HUES6 (cell line): Measurements from ENCODE around the gene DNASE1L2.
"Not testable (repeated sequence)": the region's sequence is repeated elsewhere in the genome, so short reads cannot be mapped to it uniquely, and the experiment has no call there.

Experiments used
- H3K27ac ChIP-seq: 2 replicates; pipeline ENCODE4 v1.7.0; 2013; ENCODE audit warnings: low read depth, mild to moderate bottlenecking, low read length, inconsistent platforms
- H3K27me3 ChIP-seq: 2 replicates; pipeline ENCODE4 v1.6.1; 2013; ENCODE audit warnings: low read length; ENCODE audit not compliant: control insufficient read depth, insufficient read depth
- H3K36me3 ChIP-seq: 2 replicates; pipeline ENCODE4 v1.6.1; 2013; ENCODE audit warnings: low read length; ENCODE audit not compliant: control insufficient read depth, insufficient read depth
- H3K4me1 ChIP-seq: 2 replicates; pipeline ENCODE4 v1.6.1; 2013; ENCODE audit warnings: low read length; ENCODE audit not compliant: control insufficient read depth, insufficient read depth
- H3K4me3 ChIP-seq: 2 replicates; pipeline ENCODE4 v1.5.1; 2013; ENCODE audit warnings: low read depth, low read length
- H3K9ac ChIP-seq: one replicate; pipeline ENCODE4 v1.6.1; 2013; ENCODE audit warnings: mild to moderate bottlenecking, low read length
- H3K9me3 ChIP-seq: 2 replicates; pipeline ENCODE4 v1.6.1; 2013; ENCODE audit warnings: low read depth, low read length; ENCODE audit not compliant: control insufficient read depth, insufficient read depth

DNASE1L2 gene

DNA sequence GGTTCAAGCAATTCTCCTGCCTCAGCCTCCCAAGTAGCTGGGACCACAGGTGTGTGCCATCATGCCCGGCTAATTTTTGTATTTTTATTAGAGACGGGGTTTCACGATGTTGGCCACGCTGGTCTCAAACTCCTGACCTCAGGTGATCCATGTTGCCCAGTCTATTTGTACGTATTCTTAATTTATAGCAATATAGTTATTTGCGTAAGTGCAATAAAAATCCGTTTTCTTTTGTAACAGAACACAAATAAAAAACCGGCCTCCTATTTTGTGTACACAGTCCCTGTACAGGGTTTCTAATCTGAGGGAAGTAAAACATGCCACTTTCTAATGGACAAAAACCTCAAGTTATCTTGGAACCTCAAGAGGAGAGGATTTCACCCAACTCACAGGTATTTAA lies 24.0 kb downstream of the DNASE1L2 start:
- Histone ChIP-seq H3K4me3 (no peak overlapping the region), H3K27ac (no peak overlapping the region), H3K9ac (no peak overlapping the region), H3K36me3 (peaks cover 99% of the 10 kb centered on the region), H3K27me3 (no peaks in the 10 kb centered on the region), H3K9me3 (no peaks in the 10 kb centered on the region), H3K4me1 (no peaks in the 10 kb centered on the region)

DNA sequence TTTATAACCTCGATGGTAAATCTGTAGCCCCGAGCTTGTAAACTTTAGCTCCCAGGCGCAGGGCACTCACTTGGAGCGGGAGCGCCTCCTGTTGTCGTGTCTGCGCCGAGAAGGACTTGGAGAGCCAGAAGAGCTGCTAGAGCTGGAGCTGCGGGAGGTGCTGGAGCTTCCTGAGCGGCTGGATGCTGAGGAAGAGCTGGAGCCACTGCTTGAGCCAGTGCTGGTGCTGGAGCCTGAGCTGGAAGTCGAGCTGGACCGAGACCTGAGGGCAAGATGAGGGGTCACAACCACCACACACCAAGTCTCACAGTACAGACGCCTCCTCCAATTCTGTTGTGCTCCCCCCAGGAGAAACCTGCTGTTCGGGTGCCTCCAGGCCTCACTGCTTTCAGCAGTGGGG lies 26.8 kb downstream of the DNASE1L2 start:
- H3K27ac ChIP-seq, H3K9me3 ChIP-seq, H3K27me3 ChIP-seq, H3K9ac ChIP-seq, H3K4me1 ChIP-seq, H3K4me3 ChIP-seq: not testable (repeated sequence)
- H3K36me3 ChIP-seq, result peaks cover 76% of the 10 kb centered on the region

DNA sequence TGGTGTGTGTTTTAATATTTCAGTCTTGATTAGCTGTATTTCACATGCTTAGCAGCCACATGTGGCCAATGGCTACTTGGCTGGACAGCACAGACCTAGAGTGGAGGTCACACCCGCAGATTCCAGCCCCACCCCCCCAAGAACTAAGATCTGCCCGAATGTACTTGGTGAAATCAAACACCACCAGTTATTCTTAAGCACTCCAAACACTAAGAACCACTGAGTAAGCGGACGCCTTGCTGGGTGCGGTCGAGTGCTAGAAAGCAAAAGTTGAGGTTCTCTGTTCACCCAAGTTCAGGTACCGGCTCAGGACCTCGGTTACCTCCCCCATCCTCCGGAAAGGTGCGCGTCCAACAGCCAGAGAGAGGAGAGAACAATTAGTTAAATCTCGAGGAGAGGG lies 30.6 kb downstream of the DNASE1L2 start:
- H3K36me3 ChIP-seq, result peaks cover 38% of the 10 kb centered on the region
- H3K4me3 ChIP-seq, result peak overlapping the region; percentile 94
- H3K9ac ChIP-seq, result peak overlapping the region; percentile 93
- peak overlapping the region; percentile 96; the same call in 1 of the 2 replicates for H3K27ac ChIP-seq
- H3K9me3 ChIP-seq, H3K27me3 ChIP-seq, H3K4me1 ChIP-seq: not testable (repeated sequence)

DNA sequence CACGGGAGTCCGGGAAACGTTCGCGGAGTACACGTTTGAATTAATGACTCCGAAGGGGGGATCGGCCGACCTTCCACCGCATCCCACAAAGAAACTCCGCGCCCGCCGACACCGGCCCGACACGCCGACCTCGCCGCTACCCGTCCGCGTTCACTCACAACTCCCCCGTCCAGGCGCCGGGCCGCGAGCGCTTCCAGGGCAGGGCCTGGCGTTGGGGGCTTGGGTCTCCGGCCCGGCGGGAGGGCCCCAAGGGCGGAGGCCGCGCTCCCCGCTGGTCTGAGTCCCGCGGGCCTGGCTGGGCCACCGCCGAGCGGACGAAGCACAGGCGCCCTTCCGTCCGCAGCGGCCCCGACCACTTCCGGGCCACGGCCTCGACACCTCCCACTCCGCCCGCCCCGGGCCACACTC lies 31.3 kb downstream of the DNASE1L2 start:
- H3K4me1 ChIP-seq, H3K9me3 ChIP-seq, H3K27me3 ChIP-seq: not testable (repeated sequence)
- Histone ChIP-seq H3K27ac (peak overlapping the region; percentile 96), H3K4me3 (peak overlapping the region; percentile 94), H3K36me3 (peaks cover 32% of the 10 kb centered on the region), H3K9ac (peak overlapping the region; percentile 93)

DNA sequence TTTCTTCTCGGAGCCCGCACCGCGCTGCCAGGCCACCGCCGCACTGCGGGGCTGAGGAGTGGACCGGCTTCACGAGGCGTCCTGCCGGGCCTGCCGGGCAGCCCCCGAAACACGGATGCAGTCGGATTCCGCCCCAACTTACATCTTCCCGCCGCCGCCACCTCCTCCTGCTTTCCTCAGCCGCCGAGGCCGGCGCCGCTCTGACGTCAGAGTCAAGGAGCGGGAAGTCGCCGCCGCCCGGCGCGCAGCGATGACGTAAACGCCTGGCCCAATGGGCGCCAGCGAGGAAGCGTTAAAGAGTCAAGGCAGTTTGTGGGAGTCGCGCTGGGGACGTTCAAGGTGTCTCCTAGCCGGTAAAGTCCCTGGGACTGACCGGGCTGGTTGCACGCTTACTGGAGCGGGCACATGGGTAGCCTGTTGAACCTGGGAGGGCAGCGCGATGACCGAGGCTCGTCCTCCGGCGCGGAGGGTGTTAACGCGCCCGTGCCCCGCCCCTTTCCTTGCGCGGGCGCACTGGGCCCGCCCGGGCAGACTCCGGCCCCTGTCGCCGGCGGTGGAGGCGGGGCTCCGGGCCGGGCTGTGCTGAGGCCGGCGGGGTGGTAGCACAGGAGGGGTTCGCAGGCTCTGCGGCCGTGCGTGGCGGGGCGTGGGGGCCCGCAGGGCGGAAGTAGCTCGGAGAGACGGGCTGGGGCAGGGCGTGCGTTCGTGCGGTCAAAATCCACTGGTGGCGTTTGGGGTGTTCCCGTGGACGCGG lies 31.8 kb downstream of the DNASE1L2 start, which contains the start of gene RNPS1:
TSS of gene RNPS1 (minus strand) at position 214 of the 754 bp plus-strand sequence. CDS start 3,483 bp downstream, outside the sequence.
- no peaks in the 10 kb centered on the region for H3K27me3 ChIP-seq
- H3K36me3 ChIP-seq, result peaks cover 26% of the 10 kb centered on the region
- no peaks in the 10 kb centered on the region for H3K9me3 ChIP-seq
- H3K27ac ChIP-seq, result peak within 1 kb of the TSS; percentile 96
- peak within 1 kb of the TSS; percentile 94 for H3K4me3 ChIP-seq
- H3K9ac ChIP-seq, result peak within 1 kb of the TSS; percentile 93
- peaks cover 7% of the 10 kb centered on the region; the same call in 1 of the 2 replicates for H3K4me1 ChIP-seq

DNA sequence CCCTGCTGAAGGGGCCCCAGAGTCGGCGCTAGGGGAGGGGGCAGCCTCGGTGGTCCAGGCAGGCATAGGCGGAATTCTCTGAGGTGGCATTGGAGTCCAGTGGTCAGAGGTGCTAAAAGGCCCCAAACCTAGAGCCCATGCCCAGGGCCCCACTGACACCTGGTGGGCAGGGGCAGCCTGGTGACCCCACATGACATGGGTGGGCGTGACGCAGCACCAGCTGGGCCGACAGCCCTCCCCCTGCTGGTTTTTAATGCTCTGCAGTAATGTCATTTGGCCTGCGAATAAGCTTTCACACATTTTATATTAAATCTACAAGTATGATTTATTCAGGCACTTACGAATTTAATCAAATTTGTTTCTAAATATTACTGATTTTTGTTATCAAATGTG lies 33.8 kb downstream of the DNASE1L2 start:
- no peak overlapping the region for H3K4me3 ChIP-seq
- peaks cover 7% of the 10 kb centered on the region; the same call in 1 of the 2 replicates for H3K4me1 ChIP-seq
- H3K9ac ChIP-seq, result no peak overlapping the region

DNA sequence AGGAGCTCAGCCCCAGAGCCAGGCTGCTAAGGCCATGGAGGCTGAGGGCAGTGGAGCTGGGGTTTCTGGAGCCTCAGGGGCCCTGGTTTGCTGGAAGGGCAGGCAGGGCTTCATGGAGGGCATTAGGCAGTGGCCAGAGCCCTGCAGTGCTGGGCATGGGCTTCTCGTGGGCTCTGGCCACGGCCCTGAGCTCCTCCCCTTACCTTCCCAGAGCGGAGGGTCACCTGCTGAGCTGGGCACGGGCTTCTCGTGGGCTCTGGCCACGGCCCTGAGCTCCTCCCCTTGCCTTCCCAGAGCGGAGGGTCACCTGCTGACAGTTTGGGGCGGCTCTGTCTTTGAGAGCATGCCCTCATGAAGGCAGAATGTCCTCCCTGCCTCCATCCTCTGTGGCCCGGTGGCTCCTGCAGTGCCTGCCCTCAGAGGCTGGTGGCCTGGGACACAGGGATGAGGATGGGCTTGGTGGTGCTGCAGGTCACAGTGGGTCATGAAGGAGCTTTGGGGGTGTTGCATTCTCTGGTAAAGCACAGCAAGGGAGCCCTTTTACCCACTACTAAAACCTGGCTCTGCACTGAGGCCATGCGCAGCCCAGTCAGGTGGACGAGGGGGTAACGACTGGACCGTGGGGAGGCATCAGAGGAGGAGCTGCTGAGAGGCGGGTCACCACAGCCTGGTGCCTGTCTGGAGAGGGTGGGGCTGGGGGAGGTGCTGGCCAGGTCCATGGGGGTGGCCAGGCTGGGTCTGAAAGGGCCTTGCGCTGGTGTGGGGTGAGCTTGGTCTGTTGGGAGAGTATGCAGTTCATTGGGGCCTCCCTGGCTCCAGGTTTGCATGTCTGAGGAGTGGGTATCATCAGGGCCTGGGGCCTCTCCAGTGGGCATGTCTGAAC lies 34.6 kb downstream of the DNASE1L2 start:
- no peaks in the 10 kb centered on the region for H3K9me3 ChIP-seq
- no peak overlapping the region for H3K27ac ChIP-seq
- peaks cover 5% of the 10 kb centered on the region for H3K36me3 ChIP-seq
- no peak overlapping the region for H3K9ac ChIP-seq
- peaks cover 7% of the 10 kb centered on the region; the same call in 1 of the 2 replicates for H3K4me1 ChIP-seq
- H3K4me3 ChIP-seq, result no peak overlapping the region
- no peaks in the 10 kb centered on the region for H3K27me3 ChIP-seq

More for the DNA sequence above, 33.8 kb downstream of the DNASE1L2 start:
- Histone ChIP-seq H3K9me3 (no peaks in the 10 kb centered on the region), H3K36me3 (peaks cover 9% of the 10 kb centered on the region), H3K27ac (no peak overlapping the region), H3K27me3 (no peaks in the 10 kb centered on the region)

DNA sequence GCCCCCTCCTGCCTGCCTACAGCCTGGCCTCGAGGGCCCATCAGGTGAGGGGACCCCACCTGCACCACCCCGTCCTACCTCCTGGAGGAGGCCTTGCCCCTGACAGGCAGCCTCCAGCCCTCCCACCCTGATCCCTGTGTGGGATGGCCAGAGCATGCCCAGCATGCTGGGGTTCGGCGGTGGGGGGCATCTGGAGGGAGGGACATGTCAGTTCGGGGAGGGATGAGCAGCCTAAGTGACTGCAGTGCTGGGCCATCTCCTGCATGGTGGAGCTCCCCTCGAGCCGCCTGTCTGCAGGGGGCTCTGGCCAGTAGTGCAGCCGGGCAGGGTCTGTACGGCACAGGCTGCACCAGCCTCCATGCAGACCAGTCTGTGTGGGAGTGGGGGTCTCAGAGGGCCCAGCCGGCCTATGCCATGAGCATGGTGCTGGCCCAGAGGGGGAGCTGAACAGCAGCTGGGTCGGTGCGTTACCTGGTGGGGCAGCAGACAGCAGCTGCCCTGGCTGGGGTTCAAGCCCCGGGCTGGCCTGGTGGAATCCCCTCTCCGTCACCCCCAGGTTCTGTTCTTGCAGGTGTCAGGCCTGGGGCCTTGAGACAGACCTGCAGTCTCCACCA lies 35.7 kb downstream of the DNASE1L2 start:
- no peak overlapping the region for H3K9ac ChIP-seq
- H3K27ac ChIP-seq, result no peak overlapping the region
- H3K4me1 ChIP-seq, result peaks cover 7% of the 10 kb centered on the region; the same call in 1 of the 2 replicates
- H3K4me3 ChIP-seq, result no peak overlapping the region
- H3K36me3 ChIP-seq, result 0 out of 2 replicates have a peak, but pooled peaks cover 3% of the 10 kb centered on the region
- no peaks in the 10 kb centered on the region for H3K27me3 ChIP-seq
- H3K9me3 ChIP-seq, result no peaks in the 10 kb centered on the region

DNA sequence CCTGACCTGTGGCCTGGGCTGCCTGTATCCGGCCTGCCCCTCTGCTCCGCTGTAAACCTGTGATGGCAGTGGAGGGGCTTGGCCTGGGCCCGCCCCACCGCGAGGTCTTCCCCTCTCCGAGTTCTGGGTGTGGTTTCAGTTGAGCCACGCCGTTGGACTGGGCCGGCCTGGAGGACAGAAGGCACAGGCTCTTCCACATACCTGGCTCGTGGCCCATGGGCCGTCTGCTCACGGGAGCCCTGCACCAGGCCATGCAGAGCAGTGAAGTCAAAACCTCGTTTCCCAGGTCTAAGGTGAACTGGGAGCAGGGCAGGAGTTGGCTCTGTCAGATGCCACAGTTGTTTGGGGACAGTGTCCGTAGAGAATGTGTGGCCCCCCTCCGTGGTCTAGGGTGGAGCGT lies 37.2 kb downstream of the DNASE1L2 start:
- no peak overlapping the region for H3K4me3 ChIP-seq
- peaks cover 7% of the 10 kb centered on the region; the same call in 1 of the 2 replicates for H3K4me1 ChIP-seq
- no peak overlapping the region for H3K9ac ChIP-seq
- H3K36me3 ChIP-seq, result 0 out of 2 replicates have a peak, but pooled peaks cover 3% of the 10 kb centered on the region
- H3K9me3 ChIP-seq, result no peaks in the 10 kb centered on the region
- no peaks in the 10 kb centered on the region for H3K27me3 ChIP-seq
- H3K27ac ChIP-seq, result no peak overlapping the region

DNA sequence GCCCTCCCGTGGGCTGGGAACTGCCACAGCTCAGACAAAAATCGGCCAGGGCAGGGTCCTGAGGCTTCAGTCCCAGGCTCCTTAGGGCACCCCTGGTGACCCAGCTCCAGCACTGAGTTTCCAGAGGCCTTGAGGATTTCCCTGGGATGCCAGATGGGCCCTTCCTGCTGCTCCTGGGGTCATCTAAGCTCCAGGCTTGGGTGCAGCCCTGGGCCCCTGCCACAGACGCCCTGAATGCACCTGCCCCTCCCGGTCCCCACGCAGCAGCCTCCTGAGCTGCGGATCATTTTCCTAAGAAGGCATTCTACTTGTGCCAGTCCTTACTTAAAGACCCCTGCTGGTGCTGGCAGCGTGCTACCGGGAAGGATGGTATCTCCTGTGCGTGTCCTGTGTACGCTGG lies 37.7 kb downstream of the DNASE1L2 start:
- Histone ChIP-seq H3K27me3 (no peaks in the 10 kb centered on the region), H3K4me1 (peaks cover 7% of the 10 kb centered on the region; the same call in 1 of the 2 replicates), H3K4me3 (no peak overlapping the region), H3K36me3 (0 out of 2 replicates have a peak, but pooled peaks cover 3% of the 10 kb centered on the region), H3K27ac (no peak overlapping the region), H3K9me3 (no peaks in the 10 kb centered on the region), H3K9ac (no peak overlapping the region)
